K562 (cell line): ENCODE measurements around the gene SETMAR. TPM values are rescaled to one million over a fixed set of nuclear protein-coding genes. Genes with fewer than 3 reads are reported as not detected.

Source experiments
- ATAC-seq: fragments of 200-7000 bp; cut with Tn5 transposase; 3 replicates; pipeline ENCODE4 v1.9.1; 2020; ENCODE audit warnings: moderate library complexity
- BruUV-seq: library from RNA; stranded (reverse); fragments of 400-500 nt; replicated peaks from 2 replicates; lab custom pipeline; 2021; lab: Mats Ljungman, UMichigan
- CTCF ChIA-PET: fragments of 300-600 bp; formaldehyde crosslinking; extraction: SDS; loops from one replicate; lab custom pipeline; 2021; ENCODE audit warnings: low intra/inter-chr PET ratio; lab: Yijun Ruan, JAX
- POLR2A ChIA-PET: fragments of 300-600, 350-650 bp; sonication (Branson Sonifier 250); formaldehyde crosslinking; extraction: SDS; loops from one replicate; lab custom pipeline; 2021; ENCODE audit warnings: antibody characterized with exemption, inconsistent platforms; lab: Yijun Ruan, JAX
- DNase-seq, 4 experiments: peaks; one replicate each; pipeline versions ENCODE4 v3.0.0 to v3.0.0-alpha.2; 2011 to 2018; ENCODE audit warnings: low spot score in 3 of 4, mixed read lengths in 3 of 4; ENCODE audit errors: extremely low read depth in 1 of 4
- FAIRE-seq: peaks from 2 replicates; lab custom pipeline; 2011; peaks lifted over from hg19 to GRCh38; lab: Jason Lieb, UNC
- H2AFZ ChIP-seq: 2 replicates; pipeline ENCODE4 v1.6.0; 2011; ENCODE audit warnings: low read depth, low read length, control low read depth, inconsistent platforms
- H3K27ac ChIP-seq: fragments of 200-600 bp; 3 replicates; pipeline ENCODE4 v1.8.0; 2011; ENCODE audit warnings: low read depth, mild to moderate bottlenecking, control low read depth, inconsistent platforms, low read length, moderate library complexity, mixed read lengths; ENCODE audit errors: extremely low read depth
- H3K27me3 ChIP-seq, 2 experiments: fragments of 300-600 bp in 1 of 2; 2 replicates in 1 of 2; 3 replicates in 1 of 2; pipeline versions ENCODE4 v1.6.0 to v1.8.0; 2011; ENCODE audit warnings: inconsistent platforms in 2 of 2, low read length in 2 of 2, mild to moderate bottlenecking in 1 of 2, mixed read lengths in 1 of 2, moderate library complexity in 1 of 2; ENCODE audit not compliant: control insufficient read depth in 2 of 2, insufficient read depth in 2 of 2
- H3K36me3 ChIP-seq: fragments of 300-600 bp; 3 replicates; pipeline ENCODE4 v1.8.0; 2011; ENCODE audit warnings: mild to moderate bottlenecking, low read length, inconsistent platforms; ENCODE audit not compliant: control insufficient read depth, insufficient read depth
- H3K4me1 ChIP-seq, 2 experiments: fragments of 200-600 bp in 1 of 2; replicated peaks in 1 of 2; 2 replicates in 1 of 2; 3 replicates in 1 of 2; pipeline versions ENCODE4 v1.5.1 to v1.8.0; 2011; ENCODE audit warnings: inconsistent platforms in 2 of 2, low read length in 2 of 2, mild to moderate bottlenecking in 1 of 2, mixed read lengths in 1 of 2, moderate library complexity in 1 of 2; ENCODE audit not compliant: control insufficient read depth in 2 of 2, insufficient read depth in 2 of 2
- H3K4me2 ChIP-seq: 2 replicates; pipeline ENCODE4 v1.6.1; 2011; ENCODE audit warnings: low read length, control low read depth, inconsistent platforms, mixed read lengths; ENCODE audit not compliant: insufficient read depth
- H3K4me3 ChIP-seq: fragments of 200-600 bp; sonication (generic), shearing (Covaris generic); 2 replicates; pipeline ENCODE4 v1.5.1; 2016; ENCODE audit warnings: control low read depth, inconsistent platforms
- H3K79me2 ChIP-seq: fragments of 200-600 bp; 3 replicates; pipeline ENCODE4 v1.8.0; 2011; ENCODE audit warnings: low read length, inconsistent platforms; ENCODE audit not compliant: control insufficient read depth, insufficient read depth
- H3K9ac ChIP-seq, 2 experiments: 2 replicates each; pipeline versions ENCODE4 v1.6.0 to v1.6.1; 2011; ENCODE audit warnings: low read depth in 2 of 2, low read length in 2 of 2, control low read depth in 1 of 2, inconsistent platforms in 1 of 2, mild to moderate bottlenecking in 1 of 2, mixed read lengths in 1 of 2; ENCODE audit not compliant: insufficient read depth in 1 of 2
- H3K9me1 ChIP-seq: one replicate; pipeline ENCODE4 v1.6.0; 2011; ENCODE audit warnings: inconsistent platforms, mild to moderate bottlenecking, low read length, moderate library complexity; ENCODE audit not compliant: control insufficient read depth, insufficient read depth
- H3K9me3 ChIP-seq: replicated peaks from 2 replicates; pipeline ENCODE4 v1.5.1; 2011; ENCODE audit warnings: low read depth, low read length, inconsistent platforms; ENCODE audit not compliant: control insufficient read depth, insufficient read depth
- H4K20me1 ChIP-seq: replicated peaks from 2 replicates; pipeline ENCODE4 v1.6.1; 2011; ENCODE audit warnings: low read length, inconsistent platforms, mixed read lengths; ENCODE audit not compliant: control insufficient read depth, insufficient read depth
- C11orf30 ChIP-seq: fragments of 450-650 bp; IDR thresholded peaks from 2 replicates; pipeline ENCODE4 v1.6.1; 2016; ENCODE audit warnings: low read depth, mild to moderate bottlenecking
- FIP1L1 ChIP-seq: fragments of 200-400 bp; formaldehyde crosslinking; IDR thresholded peaks from 2 replicates; pipeline ENCODE4 v1.6.1; 2018; ENCODE audit warnings: mild to moderate bottlenecking, low read depth, low read length; ENCODE audit not compliant: poor library complexity, severe bottlenecking
- GABPA ChIP-seq: fragments of 200-800 bp; sonication (Bioruptor generic); conservative IDR thresholded peaks from 2 replicates; pipeline ENCODE4 v1.6.1; 2016; ENCODE audit warnings: low read depth, missing genetic modification characterization, missing compliant biosample characterization
- IFI16 ChIP-seq: fragments of 250-450 bp; sonication (Bioruptor Pico); IDR thresholded peaks from 2 replicates; pipeline ENCODE4 v2.1.2; 2022; ENCODE audit warnings: mild to moderate bottlenecking, inconsistent platforms
- LEF1 ChIP-seq: fragments of 450-650 bp; IDR thresholded peaks from 2 replicates; pipeline ENCODE4 v1.6.1; 2016; ENCODE audit warnings: mild to moderate bottlenecking
- PURB ChIP-seq: sonication (generic); formaldehyde crosslinking; IDR thresholded peaks from 2 replicates; pipeline ENCODE4 v1.9.0; 2021; ENCODE audit warnings: low read depth, mild to moderate bottlenecking, missing genetic modification reagents
- TEAD2 ChIP-seq: fragments of 450-650 bp; IDR thresholded peaks from 2 replicates; pipeline ENCODE4 v1.6.1; 2016; ENCODE audit warnings: missing genetic modification characterization, control low read depth, missing compliant biosample characterization
- TEAD4 ChIP-seq, 2 experiments: sonication (generic) in 1 of 2; formaldehyde crosslinking in 1 of 2; IDR thresholded peaks; 2 replicates each; pipeline versions ENCODE4 v1.6.1 to v1.8.0; 2012 to 2022; ENCODE audit warnings: borderline replicate concordance in 1 of 2, inconsistent platforms in 1 of 2, low read length in 1 of 2, mild to moderate bottlenecking in 1 of 2, missing genetic modification reagents in 1 of 2
- ZKSCAN3 ChIP-seq: fragments of 250-450 bp; sonication (Bioruptor Pico); IDR thresholded peaks from 2 replicates; pipeline ENCODE4 v1.4.0; 2020
- ZNF174 ChIP-seq: fragments of 250-450 bp; sonication (Bioruptor Pico); IDR thresholded peaks from 2 replicates; pipeline ENCODE4 v1.4.0; 2020; ENCODE audit warnings: mild to moderate bottlenecking
- ZNF253 ChIP-seq: fragments of 250-450 bp; sonication (Bioruptor Pico); conservative IDR thresholded peaks from 2 replicates; pipeline ENCODE4 v1.6.1; 2021; ENCODE audit warnings: mild to moderate bottlenecking
- ZNF41 ChIP-seq: fragments of 250-450 bp; sonication (Bioruptor Pico); conservative IDR thresholded peaks from 2 replicates; pipeline ENCODE4 v1.4.0; 2020; ENCODE audit warnings: mild to moderate bottlenecking
- ZNF551 ChIP-seq: fragments of 250-450 bp; sonication (Bioruptor Pico); IDR thresholded peaks from 2 replicates; pipeline ENCODE4 v1.5.0; 2021; ENCODE audit warnings: mild to moderate bottlenecking, moderate library complexity
- WGBS: fragments of 100-300 bp; shearing (Covaris generic); methylation state at CpG from one replicate; pipeline ENCODE4 v1.1.6; 2016; ENCODE audit warnings: low coverage, mixed read lengths; ENCODE audit not compliant: insufficient coverage; ENCODE audit errors: missing lambda C conversion rate; 5-methylcytosine and 5-hydroxymethylcytosine counted together
- in situ Hi-C: fragments of 300-500 bp; cut with MboI; formaldehyde crosslinking; loops from 4 replicates; pipeline ENCODE4 v1.15.0; 2018; ENCODE audit warnings: inconsistent platforms, mixed read lengths
- intact Hi-C: fragments of 100-400 bp; cut with micrococcal nuclease; formaldehyde crosslinking; loops from 2 replicates; pipeline ENCODE4 v1.14.2; 2022
- polyA plus RNA-seq, 8 experiments: library from polyadenylated mRNA; depleted of rRNA in 4 of 8; stranded (reverse) in 5 of 8; unstranded in 3 of 8; fragments of >200 nt; fragmentation: Nextera tagmentation in 2 of 8; fragmentation: Illumina TruSeq in 1 of 8; extraction: Ambion mirVana in 2 of 8; extraction: Trizol in 1 of 8; gene quantifications; 2 replicates each; pipeline versions ENCODE4 v1.2.1 to v1.2.3, GENCODE V29; 2011 to 2014; ENCODE audit warnings: inconsistent platforms in 1 of 8, missing spikeins in 1 of 8
- total RNA-seq, 7 experiments: library from RNA; depleted of rRNA in 6 of 7; stranded (reverse); fragments of >200 nt in 6 of 7; fragmentation: Illumina TruSeq in 2 of 7; extraction: Trizol in 2 of 7; gene quantifications; 2 replicates each; pipeline versions ENCODE4 v1.2.1 to v1.2.3, GENCODE V29; 2011 to 2021; ENCODE audit warnings: low replicate concordance in 1 of 7
- TF ChIP-seq, protein P1 (sequence below): fragments of 250-450 bp; sonication (Bioruptor Pico); IDR thresholded peaks from 2 replicates; pipeline ENCODE4 v1.4.0; 2020
- TF ChIP-seq, protein P2 (sequence below): fragments of 450-650 bp; IDR thresholded peaks from 2 replicates; pipeline ENCODE4 v1.6.1; 2016
- TF ChIP-seq, protein P3 (sequence below): IDR thresholded peaks from 2 replicates; pipeline ENCODE4 v1.6.1; 2011; ENCODE audit not compliant: insufficient read length; ENCODE audit errors: extremely low read depth
- TF ChIP-seq, protein P4 (sequence below), 2 experiments: fragments of 450-650 bp; IDR thresholded peaks; 2 replicates each; pipeline ENCODE4 v1.6.1; 2016

Gene SETMAR
- total and polyA plus RNA-seq, 9 of the 15 experiments (the other 6 are each of a cell fraction or from before 2014, with no cell fraction given) = 5.5 to 25.1 (median 18.2) TPM

DNA sequence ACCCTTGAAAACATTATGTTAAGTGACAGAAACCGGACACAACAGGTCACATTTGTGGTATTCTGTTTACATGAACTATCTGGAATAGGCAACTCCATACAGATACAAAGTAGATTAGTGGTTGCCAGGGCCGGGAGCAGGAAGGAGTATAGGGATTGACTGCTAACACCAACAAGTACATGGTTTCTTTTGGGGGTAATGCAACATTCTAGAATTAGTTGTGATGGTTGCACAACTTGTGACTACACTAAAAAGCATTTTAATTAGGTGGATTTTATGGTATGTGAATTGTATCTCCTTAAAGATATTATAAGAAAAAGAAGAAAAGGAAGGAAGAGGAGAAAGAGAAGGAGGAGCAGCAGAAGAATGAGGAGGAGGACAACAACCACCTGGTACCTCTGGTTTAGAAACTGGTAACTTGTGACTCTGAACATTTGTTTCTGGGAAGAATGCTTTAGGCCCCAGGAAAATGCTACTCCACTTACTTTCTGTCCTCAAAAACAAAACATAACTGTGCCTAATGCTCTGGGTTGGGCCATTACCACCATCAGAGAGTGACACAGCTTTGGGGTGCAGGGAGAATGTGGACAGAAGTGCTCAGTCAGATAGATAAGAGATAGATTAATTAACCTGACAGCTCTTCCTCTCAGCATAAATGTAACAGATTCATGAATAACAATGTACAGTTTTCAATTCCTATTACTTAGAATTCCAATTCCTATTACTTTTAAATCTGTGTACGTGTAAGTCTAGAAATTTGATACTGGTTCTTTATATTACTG lies 20.3 kb downstream of the SETMAR start:
- H3K4me3 ChIP-seq = no peak overlapping the region
- H3K27ac ChIP-seq = peak overlapping the region; percentile 33; the same call in 1 of the 3 replicates
- no peaks in the 10 kb centered on the region for H4K20me1 ChIP-seq
- 29% methylated on average over 3 of the region's 3 CpGs for WGBS
- H3K4me2 ChIP-seq = no peak overlapping the region; the same call in 1 of the 2 replicates
- no TSS peak for BruUV-seq
- in situ Hi-C loops = no loop called here
- no peaks in the 10 kb centered on the region for H3K9me1 ChIP-seq
- H3K9me3 ChIP-seq = no peaks in the 10 kb centered on the region; the same call in 1 of the 2 replicates
- H2AFZ ChIP-seq = no peak overlapping the region; the same call in 1 of the 2 replicates
- intact Hi-C loops = loop anchor here (2.0 kb wide), 1 partner anchor 17 kb away; no protein-coding TSS in a partner anchor
- FAIRE-seq (no peak), ATAC-seq (peak; percentile 69), DNase-seq (peak in 2 of 4 experiments; percentile 41 to 51)
- no peaks in the 10 kb centered on the region for H3K36me3 ChIP-seq
- no peaks in the 10 kb centered on the region for H3K27me3 ChIP-seq
- H3K9ac ChIP-seq = no peak overlapping the region
- CTCF ChIA-PET = no interaction called here
- POLR2A ChIA-PET = interaction anchor here (0.6 to 2.2 kb wide), 5 partner anchors 11 to 170 kb away, joined by 3 to 6 read pairs (median 4); partner anchors contain the start of gene ITPR1
- no peaks in the 10 kb centered on the region for H3K79me2 ChIP-seq
- peaks cover 4 to 37% of the 10 kb centered on the region in 2 experiments; a peak in 4 of 5 replicates for H3K4me1 ChIP-seq
- TF ChIP-seq, protein P1, sequence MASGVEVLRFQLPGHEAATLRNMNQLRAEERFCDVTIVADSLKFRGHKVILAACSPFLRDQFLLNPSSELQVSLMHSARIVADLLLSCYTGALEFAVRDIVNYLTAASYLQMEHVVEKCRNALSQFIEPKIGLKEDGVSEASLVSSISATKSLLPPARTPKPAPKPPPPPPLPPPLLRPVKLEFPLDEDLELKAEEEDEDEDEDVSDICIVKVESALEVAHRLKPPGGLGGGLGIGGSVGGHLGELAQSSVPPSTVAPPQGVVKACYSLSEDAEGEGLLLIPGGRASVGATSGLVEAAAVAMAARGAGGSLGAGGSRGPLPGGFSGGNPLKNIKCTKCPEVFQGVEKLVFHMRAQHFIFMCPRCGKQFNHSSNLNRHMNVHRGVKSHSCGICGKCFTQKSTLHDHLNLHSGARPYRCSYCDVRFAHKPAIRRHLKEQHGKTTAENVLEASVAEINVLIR (CRISPR knock-in tag) = no peak
- no peak for TF ChIP-seq ZKSCAN3 (CRISPR knock-in tag)
- no peak for TF ChIP-seq ZNF253 (CRISPR knock-in tag)
- TF ChIP-seq, protein P2, sequence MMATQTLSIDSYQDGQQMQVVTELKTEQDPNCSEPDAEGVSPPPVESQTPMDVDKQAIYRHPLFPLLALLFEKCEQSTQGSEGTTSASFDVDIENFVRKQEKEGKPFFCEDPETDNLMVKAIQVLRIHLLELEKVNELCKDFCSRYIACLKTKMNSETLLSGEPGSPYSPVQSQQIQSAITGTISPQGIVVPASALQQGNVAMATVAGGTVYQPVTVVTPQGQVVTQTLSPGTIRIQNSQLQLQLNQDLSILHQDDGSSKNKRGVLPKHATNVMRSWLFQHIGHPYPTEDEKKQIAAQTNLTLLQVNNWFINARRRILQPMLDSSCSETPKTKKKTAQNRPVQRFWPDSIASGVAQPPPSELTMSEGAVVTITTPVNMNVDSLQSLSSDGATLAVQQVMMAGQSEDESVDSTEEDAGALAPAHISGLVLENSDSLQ = peak; percentile 72
- TF ChIP-seq IFI16 (CRISPR knock-in tag) = no peak
- peak; percentile 38; the same call in 1 of the 2 replicates for TF ChIP-seq TEAD4 (IDR thresholded peaks at IDR 0.05; ENCODE audit: low read length)
- no peak for TF ChIP-seq TEAD4 (CRISPR knock-in tag; IDR thresholded peaks at IDR 0.05; ENCODE audit: borderline replicate concordance)
- no peak for TF ChIP-seq ZNF41
- TF ChIP-seq, protein P3, sequence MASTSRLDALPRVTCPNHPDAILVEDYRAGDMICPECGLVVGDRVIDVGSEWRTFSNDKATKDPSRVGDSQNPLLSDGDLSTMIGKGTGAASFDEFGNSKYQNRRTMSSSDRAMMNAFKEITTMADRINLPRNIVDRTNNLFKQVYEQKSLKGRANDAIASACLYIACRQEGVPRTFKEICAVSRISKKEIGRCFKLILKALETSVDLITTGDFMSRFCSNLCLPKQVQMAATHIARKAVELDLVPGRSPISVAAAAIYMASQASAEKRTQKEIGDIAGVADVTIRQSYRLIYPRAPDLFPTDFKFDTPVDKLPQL = no peak
- TF ChIP-seq C11orf30 = 0 out of 2 replicates have a peak, but pooled peaks have one; percentile 28
- no peak for TF ChIP-seq ZNF551 (CRISPR knock-in tag)
- TF ChIP-seq ZNF174 = no peak
- no peak for TF ChIP-seq PURB (CRISPR knock-in tag)
- 0 out of 2 replicates have a peak, but pooled peaks have one; percentile 9 for TF ChIP-seq GABPA (tag)
- TF ChIP-seq FIP1L1 = no peak
- TF ChIP-seq, protein P4, sequence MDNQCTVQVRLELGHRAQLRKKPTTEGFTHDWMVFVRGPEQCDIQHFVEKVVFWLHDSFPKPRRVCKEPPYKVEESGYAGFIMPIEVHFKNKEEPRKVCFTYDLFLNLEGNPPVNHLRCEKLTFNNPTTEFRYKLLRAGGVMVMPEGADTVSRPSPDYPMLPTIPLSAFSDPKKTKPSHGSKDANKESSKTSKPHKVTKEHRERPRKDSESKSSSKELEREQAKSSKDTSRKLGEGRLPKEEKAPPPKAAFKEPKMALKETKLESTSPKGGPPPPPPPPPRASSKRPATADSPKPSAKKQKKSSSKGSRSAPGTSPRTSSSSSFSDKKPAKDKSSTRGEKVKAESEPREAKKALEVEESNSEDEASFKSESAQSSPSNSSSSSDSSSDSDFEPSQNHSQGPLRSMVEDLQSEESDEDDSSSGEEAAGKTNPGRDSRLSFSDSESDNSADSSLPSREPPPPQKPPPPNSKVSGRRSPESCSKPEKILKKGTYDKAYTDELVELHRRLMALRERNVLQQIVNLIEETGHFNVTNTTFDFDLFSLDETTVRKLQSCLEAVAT (IDR thresholded peaks at IDR 0.05) = no peak
- TF ChIP-seq LEF1 = peak; percentile 44; the same call in 1 of the 2 replicates
- TF ChIP-seq TEAD2 = peak; percentile 66; the same call in 1 of the 2 replicates
